Forelimb muscle (tissue), 1 donor: ENCODE results near the gene LRRFIP1. TPM values are rescaled to one million over a fixed set of nuclear protein-coding genes. Genes with fewer than 3 reads are reported as not detected.
"Not testable (repeated sequence)": the region's sequence is repeated elsewhere in the genome, so short reads cannot be mapped to it uniquely, and the experiment has no call there.

ENCODE experiments used
- DNase-seq: peaks from one replicate; pipeline ENCODE4 v3.0.0-alpha.2; 2013; ENCODE audit warnings: low read depth
- polyA plus RNA-seq: library from polyadenylated mRNA; unstranded; fragments of 120-200 nt; gene quantifications from one replicate; pipeline ENCODE4 v1.2.1, GENCODE V29; 2013; ENCODE audit not compliant: insufficient read length

The LRRFIP1 gene
- polyA plus RNA-seq, 1 donor = 168 TPM

- no peak for DNase-seq
These were observed 36.2 kb downstream of the LRRFIP1 start for GRCh38 chr2:237663517-237664110.

- DNase-seq = no peak
These were observed 36.8 kb downstream of the LRRFIP1 start for GRCh38 chr2:237664151-237664550.

DNA sequence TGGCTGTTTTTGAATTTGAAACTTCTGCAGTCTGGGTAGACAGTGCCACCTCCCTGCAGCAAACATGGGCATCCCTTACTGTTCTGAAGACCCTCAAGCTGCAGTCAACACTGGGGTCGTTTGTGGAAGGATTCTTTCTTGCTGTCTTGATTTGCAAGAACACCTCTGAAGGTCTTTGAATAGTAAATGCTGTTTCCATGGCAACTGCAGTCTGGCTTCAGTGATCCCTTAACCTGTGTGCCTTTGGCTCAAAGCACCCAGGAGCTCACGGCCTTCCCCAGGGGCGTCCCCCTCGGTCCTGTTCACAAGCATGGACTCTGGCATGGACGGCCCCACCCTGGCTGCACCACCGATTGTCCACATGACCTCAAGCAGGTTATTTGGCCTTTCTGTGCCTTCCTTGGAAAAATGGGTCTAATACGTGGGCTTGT, 38.3 kb downstream of the LRRFIP1 start:
- no peak for DNase-seq

- DNase-seq = no peak
These were observed 39.2 kb downstream of the LRRFIP1 start for GRCh38 chr2:237666606-237667005.

DNA sequence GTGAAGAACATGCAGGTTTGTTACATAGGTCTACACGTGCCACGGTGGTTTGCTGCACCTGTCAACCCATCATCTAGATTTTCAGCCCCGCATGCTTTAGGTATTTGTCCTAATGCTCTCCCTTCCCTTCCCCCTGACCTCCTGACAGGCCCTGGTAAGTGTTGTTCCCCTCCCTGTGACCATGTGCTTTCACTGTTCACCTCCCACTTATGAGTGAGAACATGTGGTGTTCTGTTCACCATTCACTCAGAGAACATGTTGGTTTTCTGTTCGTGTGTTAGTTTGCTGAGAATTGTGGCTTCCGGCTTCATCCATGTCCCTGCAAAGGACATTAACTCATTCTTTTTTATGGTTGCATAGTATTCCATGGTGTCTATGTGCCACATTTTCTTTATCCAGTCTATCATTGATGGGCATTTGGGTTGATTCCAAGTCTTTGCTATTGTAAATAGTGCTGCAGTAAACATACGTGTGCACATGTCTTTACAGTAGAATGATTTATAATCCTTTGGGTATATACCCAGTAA, 39.7 kb downstream of the LRRFIP1 start:
- DNase-seq = not testable (repeated sequence)

DNA sequence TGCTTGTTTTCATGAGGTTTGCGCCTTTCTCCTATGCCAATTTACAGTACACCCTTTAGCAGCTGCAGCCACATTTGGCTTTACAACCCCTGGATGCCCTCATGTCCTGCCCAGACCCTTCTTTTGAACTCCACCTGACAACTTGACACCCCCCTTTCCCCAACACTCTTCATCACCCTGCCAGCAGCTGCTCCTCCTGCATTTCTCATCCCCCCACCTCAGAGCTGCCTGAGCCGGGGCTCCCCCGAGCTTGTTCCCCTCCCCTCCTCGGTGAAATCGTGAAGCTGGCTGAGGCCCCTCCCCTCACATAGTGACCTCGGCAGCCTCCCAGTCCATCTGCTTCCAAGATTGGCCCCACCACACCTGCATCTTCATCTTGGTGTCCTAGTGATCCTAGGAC, 40.5 kb downstream of the LRRFIP1 start:
- no peak for DNase-seq

DNA sequence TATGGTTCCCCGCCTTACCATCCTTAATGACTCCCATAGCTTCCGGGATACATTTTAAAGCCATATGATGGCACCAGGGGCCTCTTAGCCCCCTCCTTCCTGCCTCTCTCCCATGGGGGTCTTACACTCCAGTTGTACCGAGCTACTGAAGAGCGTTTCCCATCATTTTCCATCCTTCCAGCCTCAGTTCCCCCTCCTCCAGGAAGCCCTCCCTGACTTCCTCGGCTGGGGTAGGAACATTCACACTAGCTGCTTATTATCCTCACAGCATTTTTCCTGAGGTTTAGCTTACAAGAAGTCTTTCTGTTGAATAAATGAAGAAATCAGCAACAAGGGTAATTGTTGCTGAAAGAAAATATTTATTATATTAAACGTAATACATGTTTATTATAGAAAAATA, 41.1 kb downstream of the LRRFIP1 start:
- DNase-seq = no peak

DNA sequence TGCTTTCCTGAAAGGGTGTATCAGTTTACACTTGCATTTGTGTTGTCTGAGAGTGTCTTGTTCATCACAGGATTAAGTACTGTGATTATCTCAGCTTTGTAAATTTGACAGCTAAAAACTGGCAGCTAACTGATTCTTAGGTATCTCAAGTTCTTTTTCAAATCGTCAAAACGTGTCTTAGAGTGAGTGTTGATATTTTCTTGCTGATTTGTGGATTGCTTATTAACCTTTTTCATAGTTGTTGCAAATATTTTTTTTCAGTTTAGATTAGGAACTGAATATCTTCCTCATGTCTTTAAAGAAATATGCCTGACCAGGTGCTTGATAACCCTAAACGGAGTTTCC, 41.9 kb downstream of the LRRFIP1 start:
- no peak for DNase-seq

DNA sequence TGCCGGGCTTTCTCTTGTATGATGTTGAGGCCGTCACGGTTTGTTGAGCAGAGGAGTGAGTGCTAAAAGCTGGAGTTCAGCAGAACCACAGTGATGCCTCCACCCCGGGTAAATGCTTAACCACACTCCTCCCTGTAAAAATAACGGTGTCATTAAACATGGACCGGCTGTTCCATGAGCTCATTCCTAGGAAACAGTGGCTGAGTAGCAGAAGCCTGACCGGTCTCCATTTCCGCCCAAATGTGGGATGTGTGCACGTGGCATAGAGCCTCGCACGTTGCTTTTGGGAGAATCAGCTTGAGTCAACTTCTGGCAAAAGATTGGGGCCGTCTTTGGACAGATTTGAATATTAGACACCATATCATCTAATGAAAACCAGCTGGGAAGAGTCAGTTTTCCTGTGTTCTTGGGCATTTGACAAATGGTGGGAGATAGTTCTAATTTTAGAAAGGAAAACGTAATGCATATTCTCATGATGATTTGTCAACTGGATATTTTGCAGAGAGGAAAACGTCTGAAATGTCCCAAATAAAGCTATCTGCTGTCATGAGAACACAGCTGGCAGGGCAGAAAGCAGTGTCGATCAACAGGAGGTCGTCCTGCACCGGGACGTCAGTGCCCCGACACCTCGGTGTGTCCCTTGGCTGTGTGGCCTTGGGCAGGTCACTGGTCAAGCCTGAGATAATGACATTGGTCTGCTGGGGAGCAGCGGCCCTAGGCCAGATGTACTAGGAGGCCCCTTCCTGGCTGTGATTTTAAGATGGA, 42.4 kb downstream of the LRRFIP1 start:
- peak; percentile 97 for DNase-seq

DNA sequence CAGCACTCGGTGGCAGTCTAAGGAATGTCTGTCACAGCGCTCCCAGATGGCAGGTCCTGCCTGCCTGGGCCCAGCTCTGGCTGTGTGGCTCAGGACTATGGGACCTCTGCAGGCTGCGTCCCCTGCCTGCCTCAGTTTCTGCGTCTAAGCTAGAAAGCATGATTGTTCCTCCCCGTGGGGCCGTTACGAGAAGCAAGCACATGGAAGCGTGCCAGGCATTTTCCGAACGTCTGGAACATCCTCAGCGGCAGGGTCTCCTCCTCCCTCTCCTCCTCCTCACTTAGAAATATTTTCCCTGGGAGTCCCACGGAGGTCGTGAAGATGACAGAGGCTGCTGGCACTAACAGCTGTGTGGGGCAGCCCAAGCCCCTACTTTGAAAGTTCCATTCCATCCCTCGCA, 43.3 kb downstream of the LRRFIP1 start:
- peak; percentile 65 for DNase-seq

- DNase-seq = no peak
These were observed 44.2 kb downstream of the LRRFIP1 start for GRCh38 chr2:237671466-237672138.

DNA sequence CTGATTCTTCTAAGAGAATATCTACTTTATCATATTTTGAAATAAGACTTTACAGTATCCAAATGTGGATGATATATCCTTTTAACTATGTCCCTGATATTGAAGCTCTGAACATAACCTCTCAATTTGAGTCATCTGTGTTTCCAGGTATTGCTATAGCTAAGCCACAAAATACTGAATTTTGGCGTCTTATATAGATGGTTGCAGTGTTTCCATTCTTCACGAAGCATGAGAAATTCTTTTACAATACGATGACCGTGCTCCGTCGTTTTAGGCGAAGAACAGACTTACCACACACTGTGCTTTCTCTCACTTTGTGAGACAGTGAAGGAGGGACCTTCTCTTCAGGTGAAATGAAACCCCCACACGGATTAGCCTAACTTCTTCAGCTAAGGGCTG, 45.3 kb downstream of the LRRFIP1 start:
- no peak for DNase-seq

DNA sequence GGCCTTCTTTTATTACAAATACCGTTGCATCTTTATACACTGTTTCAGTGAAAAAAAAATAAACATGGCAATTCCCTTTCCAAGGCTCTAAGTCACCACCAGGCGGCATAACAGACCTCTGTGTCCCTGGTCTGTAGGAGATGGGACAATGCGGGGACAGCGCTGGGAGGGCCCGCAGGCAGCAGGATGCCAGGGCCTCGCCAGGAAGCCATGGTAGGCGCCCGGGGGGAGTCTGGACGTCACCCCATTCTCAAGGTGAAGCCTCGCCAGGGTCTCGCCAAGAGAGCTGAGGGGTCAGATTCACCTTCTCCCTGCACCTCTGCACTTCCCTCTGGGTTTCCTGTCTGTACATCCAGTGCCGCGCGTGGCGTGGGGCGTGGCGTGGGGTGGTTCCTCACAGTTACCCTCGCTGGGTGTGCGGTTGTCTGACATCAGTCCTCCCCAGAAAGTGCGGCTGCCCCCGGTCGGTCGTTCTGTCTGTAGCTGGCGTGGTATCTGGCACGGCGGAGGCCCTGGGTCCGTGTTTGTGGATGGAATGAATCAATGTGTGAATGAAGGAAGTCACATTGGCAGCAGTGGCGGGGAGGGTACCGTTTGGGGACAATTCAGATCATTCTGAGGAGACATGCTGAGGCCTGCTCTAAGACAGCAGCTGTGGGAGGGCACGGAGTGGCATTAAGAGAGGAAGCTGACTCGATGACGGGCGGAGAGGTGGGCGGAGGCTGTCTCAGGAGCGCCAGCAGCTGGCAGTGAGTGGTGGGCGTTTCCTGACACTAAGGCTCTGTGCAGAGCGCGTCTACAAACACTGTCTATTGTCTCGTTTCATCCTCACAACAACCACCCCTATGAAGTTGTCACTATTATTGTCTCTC, 46.0 kb downstream of the LRRFIP1 start:
- DNase-seq = no peak

GRCh38 chr2:237674731-237675276, 47.4 kb downstream of the LRRFIP1 start:
- no peak for DNase-seq

DNA sequence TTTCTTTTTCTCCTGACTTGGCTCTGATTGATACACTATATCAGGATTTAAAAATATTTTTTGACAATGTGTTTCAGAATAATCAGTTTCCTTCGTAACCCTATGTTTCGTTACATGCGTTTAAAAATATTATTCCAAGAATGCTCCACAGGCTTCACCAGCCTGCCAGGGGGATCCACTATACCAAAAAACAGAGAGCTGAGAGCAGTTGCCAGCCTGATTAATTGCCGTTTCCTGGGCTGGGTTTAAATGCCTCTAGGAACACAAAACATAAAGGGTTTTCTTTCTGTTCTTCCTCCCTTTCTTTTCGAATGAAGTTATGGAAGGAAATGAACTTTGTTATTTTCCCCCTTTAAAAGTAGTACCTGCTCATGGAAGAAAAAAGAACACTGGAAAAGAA, 47.9 kb downstream of the LRRFIP1 start:
- DNase-seq = no peak

DNA sequence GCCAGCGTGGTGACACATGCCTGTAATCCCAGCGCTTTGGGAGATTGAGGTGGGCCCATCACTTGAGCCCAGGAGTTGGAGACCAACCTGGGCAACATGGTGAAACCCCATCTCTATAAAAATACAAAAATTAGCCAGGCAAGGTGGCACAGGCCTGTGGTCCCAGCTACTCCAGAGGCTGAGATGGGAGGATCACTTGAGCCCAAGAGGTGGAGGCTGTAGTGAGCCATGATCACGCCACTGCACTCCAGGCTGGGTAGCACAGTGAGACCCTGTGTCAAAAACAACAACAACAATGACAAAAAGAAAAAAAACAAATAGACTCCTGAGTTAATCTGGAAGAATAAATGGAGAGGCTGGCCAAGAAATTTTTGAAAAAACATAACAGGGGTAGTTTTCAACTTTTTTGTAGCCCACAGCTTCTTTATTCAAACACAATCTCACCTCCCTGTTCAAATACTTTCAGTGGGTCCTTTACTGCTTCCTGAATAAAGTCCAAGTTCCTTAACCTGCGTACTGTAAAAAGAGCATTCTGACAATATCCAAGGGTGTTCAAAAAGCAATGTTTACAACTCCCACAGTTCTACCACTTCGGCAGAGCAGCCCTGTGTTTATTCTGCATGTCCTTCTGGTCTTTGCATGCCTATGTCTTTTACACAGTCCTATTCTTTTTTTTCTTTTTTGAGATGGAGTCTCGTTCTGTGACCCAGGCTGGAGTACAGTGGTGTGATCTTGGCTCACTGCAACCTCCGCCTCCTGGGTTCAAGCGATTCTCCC, 53.5 kb downstream of the LRRFIP1 start:
- DNase-seq = no peak

DNA sequence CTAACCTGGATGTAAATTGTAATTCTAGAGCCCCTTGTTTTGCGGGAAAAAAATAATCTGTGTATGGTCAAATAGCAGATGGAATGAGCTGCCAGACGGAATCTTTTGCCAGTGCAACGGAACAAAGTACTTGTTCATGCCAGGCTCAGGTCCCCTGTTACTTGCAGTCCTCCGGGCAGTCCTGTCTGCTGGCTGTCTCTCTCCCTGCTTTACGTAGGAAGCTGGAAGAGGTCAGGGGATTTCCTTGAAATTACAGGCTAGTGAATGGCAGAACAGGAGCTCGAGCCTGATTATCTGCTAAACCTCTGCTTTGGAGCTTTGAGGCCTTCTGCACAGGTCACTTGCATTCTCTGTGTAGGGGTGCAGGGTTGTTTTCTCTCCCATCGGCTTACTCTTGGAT, 54.8 kb downstream of the LRRFIP1 start:
- DNase-seq = no peak

DNA sequence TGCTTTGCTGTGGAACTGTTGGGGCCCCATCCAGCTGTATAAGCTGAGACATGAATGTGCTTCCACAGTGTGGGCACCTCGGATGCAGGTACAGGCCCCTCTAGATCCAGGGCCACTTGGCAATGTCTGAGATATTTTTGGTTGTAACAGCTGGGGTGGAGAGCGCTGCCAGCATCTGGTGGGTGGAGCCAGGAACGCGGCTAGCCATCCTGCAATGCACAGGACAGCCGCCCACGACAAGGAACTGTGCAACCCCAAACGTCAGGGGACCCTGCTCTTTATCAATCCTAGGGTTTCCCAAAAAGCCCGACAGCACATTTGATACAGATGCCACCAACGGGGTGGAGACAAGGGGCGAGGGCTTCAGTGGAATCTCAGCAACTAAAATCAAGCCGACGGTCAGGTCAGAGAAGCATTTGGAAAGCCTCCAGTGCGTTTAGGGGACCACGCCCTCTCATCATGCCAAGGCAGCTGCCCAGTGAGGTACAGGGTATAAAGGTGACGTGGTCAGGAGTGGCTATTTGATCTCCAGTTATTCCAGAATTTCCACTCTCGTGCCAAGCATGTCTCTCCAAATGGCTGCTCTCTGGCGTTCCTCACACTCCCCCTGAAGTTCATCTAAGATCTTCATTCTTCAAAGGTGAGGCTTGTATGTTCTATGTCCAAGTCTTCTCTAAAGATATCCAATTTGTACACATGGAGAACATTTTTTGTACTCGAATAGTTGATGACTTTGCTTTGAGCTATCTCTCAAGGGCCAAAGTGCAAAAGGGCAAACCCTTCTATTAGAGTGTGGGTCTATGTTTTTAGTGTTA, 55.7 kb downstream of the LRRFIP1 start:
- no peak for DNase-seq

DNA sequence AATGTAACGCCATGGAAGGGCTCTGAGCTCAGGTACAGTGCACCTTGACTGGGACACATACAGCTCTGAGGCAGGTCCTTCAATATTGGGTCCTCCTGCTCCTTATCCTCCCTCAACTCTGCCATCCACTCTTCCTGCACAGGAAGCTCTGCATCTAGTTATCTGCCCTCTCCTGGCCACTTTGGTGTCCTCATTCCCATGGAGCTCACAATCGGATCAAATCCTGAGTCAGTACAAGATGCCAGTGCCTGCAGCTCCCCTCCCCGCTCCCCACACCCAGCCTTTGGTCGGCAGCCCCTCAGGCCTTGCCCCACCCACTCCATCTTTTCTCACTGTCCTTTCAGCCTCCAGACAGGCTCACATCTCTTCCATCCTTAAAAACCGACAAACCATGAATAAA, 58.0 kb downstream of the LRRFIP1 start:
- DNase-seq = no peak

DNA sequence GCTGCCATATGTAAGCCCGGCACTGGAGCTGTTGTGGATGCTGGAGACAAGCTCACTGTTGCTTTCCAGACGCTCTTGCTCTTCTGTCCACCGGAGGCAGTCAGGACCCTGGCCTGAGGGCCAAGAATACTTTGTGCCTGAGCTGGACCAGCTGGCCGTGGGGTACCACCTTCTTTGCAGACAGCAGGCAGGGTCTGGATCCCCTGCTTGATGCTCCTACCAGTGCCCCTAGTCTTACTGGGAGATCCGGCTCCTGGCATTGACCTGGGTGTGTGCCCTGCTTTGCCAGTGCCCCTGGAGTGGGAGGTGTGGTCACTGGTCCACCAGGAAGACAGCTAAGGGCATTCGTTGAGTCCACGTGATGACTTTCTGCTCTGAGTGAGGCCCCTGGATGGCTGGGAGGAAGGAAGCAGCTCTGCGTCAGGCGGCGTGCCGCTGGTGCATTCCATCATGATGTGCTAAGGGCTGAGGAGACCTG, 59.3 kb downstream of the LRRFIP1 start:
- no peak for DNase-seq
